HT1080 (cell line): ENCODE data around the gene TPPP3. TPM values are rescaled to one million over a fixed set of nuclear protein-coding genes. Genes with fewer than 3 reads are reported as not detected.
"Not testable (repeated sequence)": the region's sequence is repeated elsewhere in the genome, so short reads cannot be mapped to it uniquely, and the experiment has no call there.

Source experiments
- DNase-seq: peaks from one replicate; pipeline ENCODE4 v3.0.0-alpha.2; 2015; ENCODE audit warnings: low read depth
- total RNA-seq: library from RNA; depleted of rRNA; stranded (reverse); fragments of >200 nt; shearing (Covaris generic); gene quantifications from 2 replicates; pipeline ENCODE4 v1.2.3, GENCODE V29; 2014

The TPPP3 gene
- total RNA-seq, 1 experiment from 2014 or later: not detected

DNA sequence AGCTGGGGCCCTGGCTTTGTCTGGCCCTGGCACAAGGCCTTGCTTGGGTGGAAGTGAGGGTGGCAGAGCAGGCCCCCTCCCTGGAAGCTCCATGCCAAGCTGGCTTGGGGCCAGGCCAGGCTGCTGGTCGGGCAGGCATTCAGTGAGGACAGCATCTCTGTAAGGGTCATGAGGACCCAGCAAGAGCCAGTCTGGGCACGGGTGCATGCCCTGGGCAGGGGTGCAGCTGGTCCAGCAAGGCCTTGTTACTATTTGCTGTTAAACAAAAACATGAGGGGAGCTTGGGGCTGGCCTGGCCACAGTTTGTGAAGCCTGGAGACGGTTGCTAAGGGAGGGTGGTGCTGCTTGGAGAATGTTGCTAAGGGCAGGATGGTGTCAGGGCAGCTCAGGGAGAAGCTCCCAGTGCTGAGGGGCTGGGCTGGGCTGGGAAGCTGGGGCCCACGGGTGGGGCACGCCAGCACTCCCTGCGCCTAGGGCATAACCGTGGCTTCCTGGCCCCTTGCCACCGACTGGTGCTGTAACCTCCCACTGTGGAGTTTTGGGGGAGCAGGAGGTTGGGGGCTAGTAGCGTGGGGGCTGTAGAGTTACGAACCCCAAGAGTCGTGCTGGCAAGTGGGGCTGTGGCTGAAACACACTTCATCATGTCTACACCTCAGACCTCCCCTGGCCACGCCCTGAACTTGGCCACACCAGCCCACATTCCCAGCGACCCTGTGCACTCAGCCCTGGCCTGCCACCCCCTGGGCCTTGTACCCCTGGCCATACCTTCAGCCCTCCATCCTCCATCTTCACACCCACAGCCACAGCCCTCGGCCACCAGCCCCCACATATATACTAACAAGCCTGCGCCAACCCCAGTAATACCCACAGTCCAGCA lies 1.6 kb downstream of the TPPP3 start:
- peak; percentile 19 for DNase-seq

DNA sequence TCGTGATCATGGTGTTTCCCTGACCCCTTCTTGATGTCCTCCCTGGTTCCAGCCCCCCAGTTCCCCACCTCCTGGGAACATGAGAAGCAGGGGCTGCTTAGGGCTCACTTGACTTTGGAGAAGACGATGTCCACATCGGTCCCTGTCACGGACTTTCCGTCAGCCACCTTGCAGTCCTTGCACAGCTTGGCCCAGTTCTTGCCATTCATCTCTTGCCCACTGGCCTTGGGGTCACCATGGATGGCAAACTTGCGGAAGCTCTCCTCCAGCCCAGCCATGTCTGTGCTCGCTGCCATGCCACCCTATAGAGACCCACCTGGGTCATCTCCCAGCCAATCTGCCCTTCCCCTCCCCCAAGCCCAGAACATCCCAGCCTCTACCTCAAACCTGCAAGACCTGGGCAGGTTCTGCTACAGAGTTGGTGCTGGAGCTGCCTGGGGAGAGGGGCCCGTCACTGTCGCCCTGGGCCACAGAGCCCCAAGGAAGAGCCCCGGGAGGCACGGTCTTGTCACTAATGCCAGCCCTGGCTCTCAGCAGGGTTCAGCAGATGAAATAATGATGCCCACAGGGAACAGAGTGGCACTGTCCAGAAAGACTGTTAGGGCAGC lies 2.4 kb downstream of the TPPP3 start:
- no peak for DNase-seq

DNA sequence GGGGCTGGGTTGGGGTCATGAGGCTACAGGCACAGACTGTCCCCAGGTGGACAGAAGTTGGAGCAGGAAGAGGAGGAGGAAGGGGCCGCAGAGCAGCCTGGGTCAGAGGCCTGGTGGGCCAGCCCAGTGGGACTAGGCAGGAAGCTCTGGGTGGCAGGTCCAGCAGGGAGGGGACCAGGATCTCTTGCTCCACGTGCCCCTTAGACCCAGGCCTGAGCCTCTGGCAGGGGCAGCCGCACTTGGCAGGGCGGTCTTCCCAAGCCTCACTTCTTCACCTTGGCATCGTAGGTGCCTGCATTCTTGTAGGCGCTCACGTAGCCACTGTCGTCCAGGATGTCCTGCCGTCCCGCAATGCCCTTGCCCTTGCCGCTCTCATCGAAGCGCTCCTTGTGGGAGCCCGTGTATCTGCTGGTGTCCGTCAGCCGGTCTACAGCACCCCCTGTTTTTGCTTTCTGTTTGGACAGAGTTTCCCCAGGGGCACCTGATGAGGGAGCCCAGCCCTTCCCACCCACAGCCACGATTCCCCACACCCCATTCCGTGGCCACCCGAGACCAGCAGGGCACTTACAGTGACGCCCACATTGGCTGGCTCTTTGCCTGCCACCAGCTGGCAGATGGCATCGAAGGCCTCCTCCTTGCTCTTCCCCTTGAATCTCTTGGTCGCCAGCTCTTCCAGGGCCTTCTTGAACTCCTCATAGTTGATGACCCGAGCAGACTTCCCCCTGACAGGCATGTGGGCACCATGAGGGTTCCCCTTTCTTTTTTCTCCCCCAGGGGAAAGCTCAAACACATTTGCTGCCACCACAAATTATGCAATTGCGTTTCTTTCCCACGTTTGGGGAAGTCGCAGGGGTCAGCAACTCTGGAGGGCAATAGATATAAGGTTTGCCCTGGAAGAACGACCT lies 3.1 kb downstream of the TPPP3 start:
- no peak for DNase-seq

DNA sequence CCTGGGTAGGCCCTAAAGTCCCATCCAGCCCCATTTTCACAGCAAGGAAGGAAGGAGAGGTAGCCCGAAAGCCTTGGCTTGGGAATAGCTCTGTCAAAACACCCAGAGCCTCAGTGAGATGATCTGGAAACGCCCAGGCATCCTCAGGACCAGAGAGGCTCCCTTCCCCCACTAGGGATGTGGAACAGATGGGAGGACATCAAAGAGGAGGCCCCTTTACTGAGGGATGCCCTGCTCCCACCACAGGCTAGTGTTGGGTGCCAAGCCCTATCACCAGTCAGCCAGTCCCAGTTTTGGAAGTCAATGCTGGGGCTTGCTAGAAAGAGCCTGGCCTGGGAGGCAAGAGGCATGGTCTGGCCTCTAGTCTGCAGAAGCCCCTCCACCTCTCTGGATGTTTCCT lies 4.7 kb downstream of the TPPP3 start:
- no peak for DNase-seq

DNA sequence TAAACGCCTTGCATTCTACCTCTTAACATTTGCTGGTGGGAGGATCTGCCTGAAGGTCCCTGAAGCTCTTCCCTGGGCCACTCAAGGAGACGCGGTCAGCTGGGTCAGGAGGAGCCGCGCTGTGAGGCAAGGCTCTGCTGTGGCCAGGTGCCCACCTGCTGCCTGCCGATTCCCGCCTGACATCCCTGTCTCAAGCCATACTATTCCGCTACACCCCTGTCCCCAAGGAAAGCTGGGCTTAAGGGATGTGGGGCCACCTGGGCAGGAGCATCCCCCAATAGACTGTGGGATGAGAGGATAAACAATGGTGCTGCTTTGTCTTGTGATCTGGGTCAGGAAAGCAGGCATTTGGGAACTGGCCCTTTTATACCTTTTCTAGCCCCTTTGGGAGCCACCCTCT lies 5.1 kb downstream of the TPPP3 start:
- no peak for DNase-seq

DNA sequence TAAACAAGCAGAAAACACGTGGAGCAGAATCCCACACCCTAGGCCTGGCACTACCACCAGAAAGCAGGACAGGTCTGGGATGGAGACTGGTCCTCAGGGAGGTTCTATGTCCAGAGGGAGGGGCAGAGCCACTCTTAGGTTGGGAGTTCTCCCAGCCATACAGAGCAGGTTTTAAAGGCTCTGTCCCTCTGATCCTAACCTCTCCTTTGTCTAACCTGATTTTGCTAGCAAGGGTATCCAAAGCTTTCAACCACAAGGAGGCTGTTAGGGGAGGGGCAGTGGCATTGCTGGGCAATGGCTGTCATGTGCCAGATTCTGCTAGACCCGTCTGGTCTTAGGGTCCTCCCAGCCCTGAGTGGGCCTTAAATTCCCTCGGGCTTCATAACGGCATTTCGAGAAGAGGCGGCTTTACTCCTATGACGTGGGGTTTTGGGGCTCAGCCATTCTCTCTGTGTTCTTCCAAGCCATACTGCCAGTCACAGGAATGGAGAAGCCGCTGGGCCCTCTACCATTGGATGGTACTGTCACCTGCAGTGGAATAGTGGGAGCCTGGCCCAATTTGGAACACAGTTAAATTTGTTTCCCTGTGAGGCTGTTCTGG lies 5.7 kb downstream of the TPPP3 start:
- no peak for DNase-seq

DNA sequence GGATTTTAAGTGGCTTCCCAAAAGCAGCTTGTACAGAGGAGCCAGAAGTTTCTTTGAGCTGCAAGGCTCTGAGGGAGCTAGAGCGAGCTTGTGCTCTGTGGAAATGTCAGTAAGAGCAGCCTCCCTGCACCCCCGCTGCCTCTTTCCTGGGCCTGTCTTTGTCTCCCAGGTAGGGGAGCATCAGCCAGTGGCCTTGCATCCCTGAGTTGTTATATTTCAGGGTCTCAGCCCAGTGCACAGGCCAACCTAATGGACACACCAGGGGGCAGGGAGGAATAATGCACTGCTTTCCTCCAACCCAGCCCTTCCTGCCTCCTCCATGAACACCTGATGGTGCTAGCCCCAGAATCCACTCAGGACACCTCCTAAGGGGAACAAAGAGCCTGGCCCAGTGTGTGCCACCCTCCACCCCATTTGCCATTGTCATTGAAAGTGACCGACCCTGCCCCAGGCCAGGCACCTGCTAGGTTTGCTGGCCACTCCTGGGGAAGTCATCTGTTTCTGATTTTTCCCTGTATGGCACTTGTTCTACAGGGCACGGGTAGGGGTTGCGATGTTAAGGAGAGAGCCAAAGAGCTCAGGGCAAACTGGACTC lies 6.3 kb downstream of the TPPP3 start:
- DNase-seq: no peak

DNA sequence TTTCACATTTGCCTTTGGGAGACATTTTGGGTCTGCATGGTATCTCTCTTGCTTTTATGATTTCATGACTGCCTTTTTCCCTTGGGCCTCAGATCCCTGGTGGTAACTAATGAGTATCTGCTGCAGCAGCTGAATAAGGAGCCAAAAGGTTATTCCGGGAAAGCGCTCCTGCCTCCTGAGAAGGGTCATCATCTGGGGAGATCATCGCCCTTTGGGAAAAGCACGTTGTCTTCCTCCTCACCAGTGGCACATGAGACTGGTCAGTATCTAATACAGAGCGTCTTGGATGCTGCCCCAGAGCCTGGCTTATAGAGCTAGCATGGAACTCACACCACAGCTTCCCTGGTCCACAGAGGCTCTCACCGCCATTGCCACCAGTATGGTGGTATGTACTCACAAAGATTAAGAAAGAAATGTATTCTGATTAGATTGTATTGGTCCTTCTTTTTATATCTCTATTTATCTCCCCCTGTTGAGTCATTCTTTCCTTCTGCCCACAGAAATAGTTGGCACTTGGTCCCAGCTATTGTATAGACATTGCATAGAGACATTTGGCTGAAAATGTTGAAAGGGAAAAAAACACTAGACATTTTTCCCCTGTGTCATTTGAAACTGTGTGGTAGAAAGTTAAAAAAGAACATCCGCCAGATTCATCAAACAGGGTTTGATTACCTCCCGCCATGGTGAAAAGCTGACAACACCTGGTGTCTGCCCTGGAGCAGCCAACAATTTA lies 8.4 kb downstream of the TPPP3 start:
- DNase-seq: no peak

DNA sequence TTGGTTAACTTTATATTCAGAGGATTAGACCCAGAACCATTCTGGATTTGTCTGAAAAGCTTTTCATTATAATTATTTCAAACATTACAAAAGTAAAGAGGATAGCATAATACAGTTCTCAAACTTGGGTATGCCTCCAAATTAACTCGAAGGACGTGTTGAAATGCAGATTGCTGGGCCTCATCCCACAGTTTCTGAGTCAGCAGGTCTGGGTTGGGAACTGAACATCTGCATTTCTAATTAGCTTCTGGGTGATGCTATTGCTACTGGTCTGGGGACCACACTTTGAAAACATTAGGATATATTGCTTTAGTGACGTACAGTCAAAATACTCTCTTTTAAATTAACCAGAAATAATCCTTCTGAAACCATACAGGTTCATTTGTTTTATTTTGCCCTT lies 10.0 kb downstream of the TPPP3 start:
- DNase-seq: no peak

DNA sequence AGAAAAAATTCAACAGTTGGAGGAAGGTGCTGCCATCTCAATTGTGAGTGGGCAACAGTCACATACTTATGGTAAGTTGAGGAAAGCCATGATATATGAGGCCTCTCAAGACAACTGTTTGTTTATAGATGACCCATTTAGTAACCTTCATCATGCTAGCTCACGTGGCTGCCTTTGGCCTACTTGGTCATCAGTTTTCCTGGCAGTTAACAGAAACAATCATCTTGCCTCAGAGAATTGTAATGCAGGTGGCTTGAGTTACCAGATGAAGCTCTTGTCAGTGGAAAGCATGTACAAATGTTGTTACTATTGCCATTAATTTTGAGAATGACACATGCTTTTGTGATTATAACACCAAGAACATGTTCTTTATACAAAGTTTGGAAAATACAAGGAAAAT lies 14.7 kb downstream of the TPPP3 start:
- DNase-seq: no peak

DNA sequence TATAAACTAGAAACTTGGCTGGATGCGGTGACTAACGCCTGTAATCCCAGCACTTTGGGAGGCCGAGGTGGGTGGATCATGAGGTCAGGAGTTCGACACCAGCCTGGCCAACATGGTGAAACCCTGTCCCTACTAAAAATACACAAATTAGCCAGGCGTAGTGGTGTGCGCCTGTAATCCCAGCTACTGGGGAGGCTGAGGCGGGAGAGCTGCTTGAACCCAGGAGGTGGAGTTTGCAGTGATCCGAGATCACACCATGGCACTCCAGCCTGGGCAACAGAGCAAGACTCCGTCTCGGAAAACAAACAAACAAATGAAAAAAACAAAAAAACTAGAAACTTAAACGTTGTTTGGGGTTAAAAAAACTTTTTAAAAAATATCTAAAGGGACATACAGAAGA lies 17.3 kb downstream of the TPPP3 start:
- not testable (repeated sequence) for DNase-seq

DNA sequence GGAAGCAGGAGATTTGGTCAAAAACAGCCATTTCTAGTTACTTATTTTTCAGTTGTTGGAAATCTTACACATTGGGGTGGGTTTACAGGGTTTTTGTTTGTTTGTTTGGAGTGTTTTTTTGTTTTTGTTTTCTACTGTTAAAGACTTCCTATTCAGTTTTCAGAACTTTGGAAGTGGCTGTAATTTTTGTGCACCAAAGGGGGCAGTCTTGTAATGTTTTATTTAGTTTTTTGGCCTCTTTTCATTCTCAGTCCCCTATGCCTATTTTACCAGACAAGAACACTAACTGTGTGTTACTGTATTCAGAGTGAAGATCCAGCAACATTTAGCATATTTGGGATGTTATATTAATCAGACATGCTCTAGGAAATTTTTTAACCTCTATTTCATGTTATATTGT lies 20.6 kb downstream of the TPPP3 start:
- peak; percentile 19 for DNase-seq

DNA sequence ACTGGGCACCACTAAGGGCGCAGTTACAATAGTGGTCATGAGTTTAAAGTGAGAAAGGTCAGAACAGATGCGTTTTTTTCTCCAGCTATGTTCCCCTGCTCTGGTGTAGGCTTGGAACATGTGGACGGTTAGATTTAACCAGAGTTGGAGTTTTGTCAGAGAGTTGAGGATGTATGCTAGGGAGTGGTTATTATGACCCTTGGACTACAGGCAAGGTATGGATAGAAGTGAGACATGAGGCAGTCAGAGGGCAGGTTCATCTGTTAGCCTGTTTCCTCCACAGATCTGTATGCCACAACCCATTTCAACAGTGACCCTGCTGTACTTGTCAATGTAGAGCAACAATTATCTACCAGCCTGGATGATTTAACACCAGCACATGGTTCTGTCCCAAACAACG lies 22.6 kb downstream of the TPPP3 start:
- DNase-seq: no peak

DNA sequence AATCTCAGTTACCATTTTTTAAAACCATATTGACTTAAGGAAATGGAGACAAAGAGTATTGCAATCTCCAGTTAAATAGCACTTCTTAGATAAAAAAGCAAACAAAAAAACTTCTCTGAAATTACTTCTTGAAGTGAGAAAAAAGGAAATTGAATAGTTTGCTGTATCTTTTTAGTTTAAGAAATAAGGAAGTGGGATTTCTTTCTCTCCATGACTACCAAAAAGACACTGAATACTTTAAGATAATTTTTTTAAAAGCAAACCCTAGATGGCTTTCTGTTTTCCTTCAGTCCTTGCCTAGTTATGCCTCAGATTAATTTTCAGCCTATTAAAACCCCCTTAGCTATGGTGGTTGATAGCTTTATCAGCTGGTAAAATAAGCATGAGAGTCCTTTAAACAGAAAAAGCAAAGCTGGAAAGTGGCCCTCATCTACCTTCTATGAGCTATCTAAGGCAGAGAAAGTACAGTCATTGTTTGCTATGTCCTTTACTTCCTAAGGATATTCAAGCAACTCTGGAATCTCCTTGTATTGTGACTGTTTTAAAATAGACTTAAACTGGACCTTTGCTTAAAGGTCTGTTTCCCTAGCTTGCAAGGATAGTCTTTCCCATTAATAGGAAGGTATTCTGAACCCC lies 28.6 kb downstream of the TPPP3 start:
- no peak for DNase-seq

DNA sequence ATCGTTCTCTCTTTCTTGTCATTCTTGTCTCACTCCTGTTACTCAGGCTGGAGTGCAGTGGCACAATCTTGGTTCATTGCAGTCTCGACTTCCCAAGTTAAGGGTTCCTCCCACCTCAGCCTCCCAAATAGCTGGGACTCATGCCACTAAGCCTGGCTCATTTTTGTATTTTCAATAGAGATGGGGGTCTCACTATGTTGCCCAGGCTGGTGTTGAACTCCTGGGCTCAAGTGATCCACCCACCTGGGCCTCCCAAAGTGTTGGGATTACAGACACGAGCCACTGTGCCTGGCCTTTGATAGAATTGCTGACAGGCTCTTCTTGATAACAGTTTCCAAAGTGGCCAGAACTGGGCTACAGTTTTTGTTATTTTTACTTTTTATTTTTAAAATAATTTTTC lies 32.3 kb downstream of the TPPP3 start:
- DNase-seq: no peak

DNA sequence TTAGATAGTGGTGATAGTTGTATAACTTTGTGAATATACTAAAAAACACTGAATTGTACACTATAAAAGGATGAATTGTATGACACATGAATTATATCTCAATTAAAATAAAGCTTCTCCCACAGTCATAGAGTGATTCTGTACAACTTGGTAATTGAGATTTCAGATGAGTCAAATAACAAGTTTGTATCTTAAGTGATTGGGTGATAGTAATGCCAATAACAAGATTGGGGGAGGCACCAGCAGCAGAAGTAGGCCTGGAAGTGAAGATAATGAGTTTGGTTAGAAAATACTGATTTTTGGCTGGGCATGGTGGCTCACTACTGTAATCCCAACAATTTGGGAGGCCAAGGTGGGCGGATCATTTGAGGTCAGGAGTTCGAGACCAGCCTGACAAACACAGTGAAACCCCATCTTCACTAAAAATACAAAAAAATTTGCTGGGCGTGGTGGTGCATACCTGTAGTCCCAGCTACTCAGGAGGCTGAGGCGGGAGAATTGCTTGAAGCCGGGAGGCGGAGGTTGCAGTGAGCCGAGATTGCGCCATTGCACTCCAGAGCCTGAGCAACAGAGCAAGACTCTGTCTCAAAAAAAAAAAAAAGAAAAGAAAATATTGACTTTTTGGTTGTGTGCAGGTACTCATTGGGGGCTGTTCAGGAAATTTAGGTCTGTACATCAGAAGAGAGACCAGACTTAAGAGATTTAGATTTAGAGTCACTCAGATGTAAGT lies 33.6 kb downstream of the TPPP3 start:
- DNase-seq: not testable (repeated sequence)

DNA sequence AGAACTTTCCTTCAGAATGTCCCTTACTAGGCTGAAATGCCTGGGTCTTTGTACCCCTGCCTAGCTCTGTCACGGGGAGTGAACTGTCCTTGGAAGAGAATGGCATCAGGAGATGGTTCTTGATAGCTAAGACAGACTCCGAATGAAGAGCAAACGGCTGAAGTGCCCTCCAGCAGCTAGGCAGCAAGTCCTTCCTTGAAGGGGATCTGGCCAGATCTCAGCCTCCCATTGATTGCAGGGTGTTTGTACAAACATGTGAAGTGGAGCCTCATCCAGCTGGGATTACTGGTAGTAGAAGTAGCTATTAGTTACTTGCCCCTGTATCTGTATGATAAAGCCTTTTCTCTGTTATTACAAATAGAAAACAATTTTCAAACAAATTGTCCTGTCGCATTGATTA lies 35.7 kb downstream of the TPPP3 start:
- DNase-seq: no peak

DNA sequence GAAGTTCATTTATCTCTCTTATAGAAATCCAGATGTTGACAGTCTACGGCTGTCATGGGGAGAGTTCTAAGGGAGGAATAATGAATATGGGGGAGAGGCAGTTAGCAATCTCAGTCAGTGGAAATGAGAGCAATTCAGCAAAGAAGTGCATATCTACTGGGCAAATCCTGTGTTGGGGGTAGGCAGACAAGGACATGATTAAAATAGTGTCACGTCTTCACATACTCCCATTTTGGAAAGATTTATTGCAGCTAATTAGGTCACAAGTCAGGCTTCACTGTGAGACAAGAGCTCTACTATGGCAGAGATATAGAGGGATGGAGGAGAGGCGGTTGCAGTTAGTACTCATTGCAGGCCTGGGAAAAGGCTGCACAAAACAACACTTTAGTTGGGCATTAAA lies 36.9 kb downstream of the TPPP3 start:
- DNase-seq: no peak

DNA sequence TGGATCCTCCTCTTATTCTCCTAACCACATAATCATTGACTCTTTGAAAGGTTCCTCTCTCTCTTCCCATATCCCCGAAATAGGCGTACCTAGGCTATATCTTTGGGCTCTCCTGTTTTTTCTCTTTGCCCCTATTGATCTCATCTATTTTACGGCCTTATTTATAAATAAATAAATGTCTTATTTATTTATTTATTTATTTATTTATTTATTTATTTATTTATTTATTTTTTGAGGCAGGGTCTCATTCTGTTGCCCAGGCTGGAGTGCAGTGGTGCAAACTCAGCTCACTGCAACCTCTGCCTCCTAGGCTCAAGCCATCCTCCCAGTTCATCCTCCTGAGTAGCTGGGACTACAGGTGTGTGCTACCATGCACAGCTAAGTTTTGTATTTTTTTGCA lies 40.8 kb downstream of the TPPP3 start:
- not testable (repeated sequence) for DNase-seq
